ENCODE results near the gene PTGR3.

Gene PTGR3

DNA sequence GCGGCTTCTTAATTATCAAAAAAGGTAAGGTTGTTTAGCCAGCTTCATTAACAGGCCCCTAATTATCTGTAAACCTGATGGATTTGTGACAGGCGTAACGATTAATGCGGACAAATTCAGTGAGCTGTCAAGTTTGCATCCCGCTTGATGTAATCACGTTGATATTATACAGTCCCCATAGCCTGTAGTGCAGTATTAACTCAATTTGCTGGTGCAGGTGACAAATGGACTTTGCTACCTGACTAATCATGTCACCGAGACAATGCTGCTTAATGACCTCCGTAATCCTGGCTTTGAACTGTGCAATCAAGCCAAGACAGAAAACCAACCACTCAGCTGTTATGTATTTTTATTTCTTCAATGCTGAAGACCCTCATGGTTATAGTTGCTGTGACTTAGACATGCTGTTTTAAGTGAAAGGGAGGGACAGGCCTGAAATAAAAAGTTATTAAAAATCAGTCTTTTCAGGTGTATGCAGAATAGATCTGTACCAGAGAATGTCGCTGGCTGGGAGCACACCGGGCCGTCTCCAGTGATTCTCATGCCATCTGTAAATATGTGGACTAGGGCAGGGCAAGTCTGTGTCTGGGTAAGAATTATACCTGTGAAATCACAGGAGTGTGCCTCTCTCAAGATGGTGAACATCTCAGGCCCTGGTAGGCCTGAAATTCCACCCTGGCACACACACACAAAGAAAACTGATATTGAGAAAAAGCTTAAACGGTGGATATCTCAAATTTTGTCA lies 6.0 kb upstream of the PTGR3 start:
- no peak for DNase-seq (ENCODE audit: low read depth)

GRCh38 chr18:75214332-75214690 lies 5.4 kb upstream of the PTGR3 start:
- DNase-seq (ENCODE audit: low read depth) = no peak

- no peak for DNase-seq (ENCODE audit: low read depth)
These were observed 4.8 kb upstream of the PTGR3 start for GRCh38 chr18:75213611-75214331.

DNA sequence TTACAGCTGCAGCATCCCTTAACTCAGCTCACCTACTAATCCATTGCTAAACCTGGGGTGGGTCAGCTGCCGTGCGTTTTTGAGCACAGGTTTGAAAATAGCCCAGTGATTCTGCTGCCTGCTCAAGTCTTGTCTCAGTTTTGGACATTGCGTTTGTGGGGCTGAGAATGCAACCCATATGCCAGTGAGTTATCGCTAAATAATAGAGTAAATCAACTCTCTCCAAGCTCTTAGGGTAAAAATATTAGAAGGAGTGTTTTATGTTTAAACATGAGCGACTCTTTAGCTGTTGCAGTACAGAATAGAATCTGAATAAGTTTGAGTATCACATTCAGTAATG lies 3.8 kb upstream of the PTGR3 start:
- DNase-seq (ENCODE audit: low read depth) = no peak

- DNase-seq (ENCODE audit: low read depth) = no peak
These were observed 3.2 kb upstream of the PTGR3 start for GRCh38 chr18:75211953-75212750.

DNA sequence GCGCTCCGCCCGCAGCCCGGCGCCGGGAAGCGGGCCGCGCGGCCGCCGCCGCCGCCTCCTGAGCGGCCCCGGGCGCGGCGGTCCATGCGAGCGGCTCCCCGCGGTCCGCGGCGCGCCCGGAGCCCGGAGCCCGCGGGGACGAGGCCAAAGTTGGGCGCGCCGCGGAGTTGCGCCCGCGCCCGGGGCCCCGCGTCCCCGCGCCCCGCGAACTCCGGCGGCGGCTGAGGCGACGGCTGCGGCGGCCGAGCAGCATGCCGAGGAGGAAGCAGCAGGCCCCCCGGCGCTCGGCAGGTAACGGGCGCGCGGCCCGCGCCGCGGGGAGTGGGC lies 2.6 kb upstream of the PTGR3 start:
- no peak for DNase-seq (ENCODE audit: low read depth)

DNA sequence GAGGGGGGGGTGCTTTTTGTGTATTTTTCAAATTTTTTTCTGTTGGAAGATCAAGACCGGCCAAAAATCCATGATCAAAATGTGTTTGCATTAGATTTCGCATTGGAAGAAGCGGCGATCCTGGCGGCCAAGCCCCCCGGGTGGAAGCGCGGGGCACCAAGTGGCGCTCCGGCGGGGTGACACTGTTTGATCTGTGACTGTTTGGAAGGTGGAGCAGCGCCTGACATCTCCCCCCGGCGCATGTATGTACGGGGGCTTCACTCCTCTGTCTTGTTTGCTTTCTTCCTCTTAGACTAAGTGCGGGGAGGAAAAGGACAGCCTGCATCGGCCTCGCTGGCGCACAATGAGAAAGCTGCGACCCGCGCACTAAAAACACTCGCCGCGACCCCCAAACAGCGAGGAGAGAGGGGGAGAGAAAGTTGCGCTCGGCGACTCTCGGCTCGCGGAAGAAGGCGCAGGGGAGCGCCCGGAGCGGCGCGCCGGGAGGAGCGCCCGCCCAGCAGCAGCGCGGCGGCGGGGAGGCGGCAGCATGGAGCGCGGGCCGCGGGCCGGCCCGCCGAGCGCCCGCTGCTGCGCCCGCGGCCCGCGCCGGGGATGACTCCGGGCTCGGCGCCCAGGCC lies 2.2 kb upstream of the PTGR3 start:
- DNase-seq (ENCODE audit: low read depth) = no peak

- DNase-seq (ENCODE audit: low read depth) = peak; percentile 94
These were observed 1.5 kb upstream of the PTGR3 start, which contains the start of gene TSHZ1 for GRCh38 chr18:75210274-75211001. Gene TSHZ1 (plus strand): TSS chr18:75210797. CDS start chr18:75211877, 1,080 bp downstream.

DNA sequence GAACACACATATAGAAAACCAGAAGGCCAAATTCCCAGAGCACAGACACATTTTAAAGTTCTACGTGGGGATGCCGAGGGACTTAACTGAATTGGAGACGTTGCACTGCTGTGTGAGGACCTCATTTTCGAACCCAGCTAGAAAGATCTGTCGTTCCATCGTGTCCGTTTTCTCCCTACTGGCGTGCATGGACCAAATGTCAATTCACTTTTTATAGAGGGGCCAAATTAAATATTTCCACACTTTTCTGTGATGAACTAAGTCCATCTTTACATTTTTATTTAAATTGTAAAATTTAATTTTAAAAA lies 966 bp upstream of the PTGR3 start:
- no peak for DNase-seq (ENCODE audit: low read depth)

DNA sequence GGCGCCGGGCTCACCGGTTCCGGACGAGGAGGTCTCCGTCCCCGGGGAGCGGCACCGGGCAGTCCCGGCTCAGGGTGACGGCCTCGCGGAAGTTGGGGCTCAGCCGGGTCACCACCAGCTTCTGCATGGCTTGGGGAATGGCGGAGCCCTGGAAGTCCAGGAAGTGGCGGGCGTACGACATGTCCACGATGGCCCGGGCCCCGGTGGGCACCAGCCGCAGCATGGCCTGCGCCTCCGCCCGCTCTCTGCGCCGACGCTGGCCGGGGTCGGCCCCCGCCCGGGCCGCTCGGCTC lies 157 bp downstream of the PTGR3 start:
- DNase-seq (ENCODE audit: low read depth) = no peak

- peak; percentile 58 for DNase-seq (ENCODE audit: low read depth)
These were observed 644 bp downstream of the PTGR3 start for GRCh38 chr18:75208155-75208835.

DNA sequence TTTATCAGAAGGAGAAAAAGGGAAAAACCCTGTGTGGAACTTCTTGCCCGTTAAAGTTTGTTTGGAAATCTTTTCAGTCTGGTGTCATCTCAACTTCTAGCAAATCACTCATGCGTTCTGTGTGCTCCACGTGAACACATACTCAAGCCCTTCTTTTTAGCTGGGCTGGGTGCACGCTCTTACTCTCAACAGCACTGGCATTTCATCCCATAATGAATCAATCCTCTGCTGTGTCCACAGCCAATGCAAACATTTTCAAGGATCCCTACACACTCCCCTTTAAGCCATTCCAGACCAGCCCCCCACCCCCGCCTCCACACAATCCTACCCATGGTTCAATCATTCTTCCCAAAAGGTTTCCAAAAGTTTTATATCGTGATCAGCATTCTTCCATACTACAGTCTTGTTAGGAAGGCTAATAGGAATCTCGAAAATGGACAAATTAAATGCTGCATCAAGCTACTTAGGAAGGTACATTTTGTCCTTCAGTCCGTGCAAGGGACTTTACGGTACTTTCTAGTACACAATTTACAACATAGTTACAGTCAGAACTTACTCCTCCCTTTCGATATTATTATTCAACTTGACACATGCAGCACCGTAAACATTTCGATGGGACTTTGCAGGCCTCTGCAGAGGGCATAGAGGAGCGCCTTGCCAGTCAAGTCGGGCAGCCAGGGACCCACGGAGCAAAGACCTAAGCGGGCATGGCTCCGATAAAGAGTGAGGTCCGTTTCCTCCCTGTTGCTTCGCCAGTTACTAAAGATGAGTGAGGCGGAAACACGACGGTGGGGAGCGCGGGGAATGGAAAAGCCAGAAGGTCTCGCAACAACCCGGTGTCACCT lies 1.4 kb downstream of the PTGR3 start:
- peak; percentile 68 for DNase-seq (ENCODE audit: low read depth)

DNA sequence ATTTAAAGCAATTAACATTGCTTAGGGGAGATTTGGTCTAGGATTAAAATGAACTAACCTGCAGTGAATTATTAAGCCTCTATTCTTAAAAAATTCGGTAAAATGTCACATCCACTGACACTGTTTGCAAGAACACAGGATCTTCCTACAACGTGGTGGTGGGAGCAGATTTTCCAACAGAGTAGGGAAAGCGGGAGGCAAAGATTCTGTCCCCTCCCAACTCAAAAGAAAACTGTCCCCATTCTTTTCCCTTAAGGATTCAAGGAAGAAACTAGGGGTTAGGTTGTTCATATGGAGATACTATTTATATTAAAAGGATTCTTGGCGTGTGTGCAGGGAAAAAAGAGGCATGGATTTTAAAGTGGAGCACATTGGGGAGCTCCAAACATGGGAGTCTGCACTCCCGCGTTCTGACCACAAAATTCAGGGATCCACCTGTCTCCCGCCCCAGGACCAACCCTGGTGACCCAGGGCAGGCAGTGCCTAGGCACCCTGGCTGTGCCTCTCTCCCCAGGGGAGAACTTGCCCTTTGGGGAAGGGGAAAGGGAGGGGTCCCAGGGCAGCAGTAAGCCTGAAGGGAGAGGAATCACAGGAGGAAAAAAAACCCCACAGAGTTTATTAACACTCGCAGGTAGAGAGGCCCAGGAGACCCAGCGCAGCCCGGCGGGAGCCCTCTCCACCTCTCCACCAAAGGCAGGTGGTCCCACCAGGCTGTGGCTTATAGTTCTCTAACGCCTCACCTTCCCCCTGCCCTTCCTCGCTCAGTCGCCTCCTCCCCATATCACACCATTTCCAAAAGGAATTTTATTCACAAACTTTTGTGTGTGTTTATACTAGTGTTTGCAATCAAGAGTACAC lies 2.3 kb downstream of the PTGR3 start:
- DNase-seq (ENCODE audit: low read depth) = no peak

GRCh38 chr18:75205514-75206132 lies 3.3 kb downstream of the PTGR3 start:
- DNase-seq (ENCODE audit: low read depth) = peak; percentile 56

DNA sequence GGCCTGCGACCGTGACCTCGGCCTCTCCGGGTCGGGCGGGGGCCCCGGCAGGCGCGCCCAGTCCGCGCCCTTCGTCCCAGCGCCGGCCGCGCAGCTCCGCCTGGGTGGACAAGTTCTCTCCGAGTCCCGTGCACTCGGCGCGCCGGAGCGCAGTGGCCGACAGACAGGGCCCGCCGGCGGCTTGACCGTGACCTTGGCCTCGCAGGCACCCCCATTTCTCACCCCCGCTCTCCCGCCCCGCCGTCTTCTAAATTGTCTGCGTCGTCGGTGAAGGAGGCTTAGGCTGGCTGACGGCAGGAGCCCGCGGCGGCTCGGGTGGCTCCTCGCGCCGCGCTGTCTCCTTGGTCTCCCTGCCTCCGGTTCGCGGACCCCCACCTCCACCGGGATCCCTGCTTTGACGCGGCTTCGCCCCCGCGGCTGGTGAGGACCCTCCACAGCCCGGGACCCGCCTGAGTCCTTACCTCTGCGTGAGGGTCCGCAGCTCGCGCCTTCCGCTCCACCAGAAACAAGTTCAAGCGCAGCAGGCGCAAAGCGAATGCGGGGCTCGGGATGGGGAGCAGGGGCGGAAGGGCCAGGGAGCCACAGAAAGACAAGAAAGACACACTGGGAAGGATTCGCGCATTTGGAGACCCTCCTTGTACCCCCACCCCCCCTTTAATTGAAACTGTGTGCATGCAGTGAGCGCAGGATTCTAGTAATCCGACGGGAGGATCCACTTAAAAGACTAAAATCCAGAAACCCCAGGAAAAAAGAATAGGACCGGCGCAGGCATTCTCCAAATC lies 4.0 kb downstream of the PTGR3 start:
- DNase-seq (ENCODE audit: low read depth) = no peak

DNA sequence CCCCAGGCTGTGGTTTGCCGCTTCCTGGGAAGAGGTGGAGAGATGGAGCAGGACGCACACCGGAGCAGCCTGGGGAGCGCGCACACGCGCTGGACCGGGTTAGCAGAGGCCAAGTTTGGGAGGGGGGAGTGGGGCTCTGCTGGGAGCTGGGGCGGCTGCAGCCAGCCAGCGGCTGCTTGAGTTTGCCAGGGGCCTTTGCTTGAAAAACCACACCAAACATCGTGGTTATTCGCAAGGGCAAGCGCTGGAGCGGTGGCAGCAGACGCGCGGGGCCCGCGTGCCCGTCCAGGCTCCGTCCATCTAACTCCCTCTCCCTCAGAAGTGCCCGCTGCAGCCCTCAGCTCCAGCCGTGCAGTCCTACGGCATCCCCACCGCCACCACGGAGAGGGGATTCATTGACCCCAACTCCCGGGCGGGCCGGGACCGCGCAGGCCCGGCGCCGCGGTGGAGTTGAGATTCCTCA lies 4.6 kb downstream of the PTGR3 start:
- no peak for DNase-seq (ENCODE audit: low read depth)

DNA sequence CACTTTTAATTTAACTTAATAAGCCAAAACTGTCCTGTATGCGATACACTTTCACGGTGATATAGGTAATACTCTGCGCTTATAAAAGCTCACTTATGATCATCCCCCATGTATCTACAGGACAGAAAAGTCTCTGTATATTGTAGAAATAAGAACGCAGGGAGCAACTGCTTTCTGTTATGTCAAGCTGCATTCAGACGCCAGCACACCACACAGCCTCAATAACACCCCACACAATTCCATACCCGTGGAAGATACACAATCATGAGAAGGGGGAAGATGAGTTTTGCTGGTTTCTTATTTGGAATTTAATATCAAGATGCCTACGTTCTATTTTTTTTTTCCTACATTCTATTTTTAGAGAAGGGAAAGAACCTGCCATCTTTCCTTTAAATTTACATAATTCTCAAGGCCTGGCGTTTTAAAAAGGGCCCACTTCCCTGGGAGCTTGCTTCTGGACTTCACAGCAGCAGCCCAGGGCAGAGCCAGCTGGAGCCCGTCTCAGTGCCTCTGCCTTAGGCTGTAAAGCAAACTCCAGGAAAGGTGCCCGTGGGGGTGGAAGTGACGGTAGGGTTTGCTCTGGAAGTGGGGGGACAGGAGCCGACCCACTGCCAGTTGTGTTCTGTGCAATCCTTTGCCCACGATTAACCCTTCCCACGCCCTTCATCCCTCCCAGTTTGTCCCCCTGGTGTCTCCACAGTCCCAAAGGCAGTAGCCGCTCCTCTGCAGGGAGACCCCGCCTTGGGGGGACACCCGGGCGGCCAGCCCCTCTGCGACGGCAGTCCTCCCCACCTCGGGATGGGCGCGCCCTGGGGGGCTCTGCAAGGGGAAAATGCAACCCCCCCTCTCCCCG lies 5.3 kb downstream of the PTGR3 start:
- no peak for DNase-seq (ENCODE audit: low read depth)
